ENCODE results near the gene CDH13. TPM values are rescaled to one million over a fixed set of nuclear protein-coding genes. Genes with fewer than 3 reads are reported as not detected.

Gene CDH13
- total and polyA plus RNA-seq, 2 experiments from 2014 or later: 1.6 to 4.4 TPM

- Histone ChIP-seq H4K20me1 (replicated peaks; ENCODE audit: insufficient read depth) (no peaks in the 10 kb centered on the region), H2AFZ (no peak overlapping the region), H3F3A (replicated peaks; ENCODE audit: low read depth) (no peaks in the 10 kb centered on the region), H3K4me3 (no peak overlapping the region), H3K4me1 (ENCODE audit: insufficient read depth) (no peaks in the 10 kb centered on the region), H3K36me3 (ENCODE audit: insufficient read depth) (no peaks in the 10 kb centered on the region), H3K27me3 (ENCODE audit: insufficient read depth) (no peaks in the 10 kb centered on the region), H3K79me2 (replicated peaks; ENCODE audit: insufficient read depth) (no peaks in the 10 kb centered on the region), H3K4me2 (no peak overlapping the region), H3K9me2 (ENCODE audit: insufficient read depth) (no peaks in the 10 kb centered on the region), H3K27ac (ENCODE audit: low read depth) (no peak overlapping the region)
- no peaks in the 10 kb centered on the region for H3K27me3 Mint-ChIP-seq (ENCODE audit: insufficient read depth, low read depth, poor library complexity)
- ATAC-seq (no peak), DNase-seq (ENCODE audit: low spot score) (no peak)
- no peaks in the 10 kb centered on the region for H3K4me1 Mint-ChIP-seq
- H3K9me3 Mint-ChIP-seq: no peaks in the 10 kb centered on the region
- H3K36me3 Mint-ChIP-seq (ENCODE audit: low read depth): no peaks in the 10 kb centered on the region
- TF ChIP-seq EZH2phosphoT487 (IDR thresholded peaks at IDR 0.05; ENCODE audit: unreplicated experiment) (no peak), ETS1 (IDR thresholded peaks at IDR 0.05) (no peak), NANOG (IDR thresholded peaks at IDR 0.05; ENCODE audit: borderline replicate concordance) (no peak), EZH2 (IDR thresholded peaks at IDR 0.05; ENCODE audit: low read depth, unreplicated experiment) (no peak), REST (IDR thresholded peaks at IDR 0.05; ENCODE audit: unreplicated experiment) (no peak), JUNB (IDR thresholded peaks at IDR 0.05; ENCODE audit: unreplicated experiment) (no peak), STAT1 (IDR thresholded peaks at IDR 0.05; ENCODE audit: unreplicated experiment) (no peak), ZNF331 (CRISPR knock-in tag; IDR thresholded peaks at IDR 0.05; ENCODE audit: low read depth) (no peak), POLR2AphosphoS5 (IDR thresholded peaks at IDR 0.05; ENCODE audit: low read depth) (no peak), CTCF (conservative IDR thresholded peaks at IDR 0.05; ENCODE audit: low read depth in 2 of 2) (no peak), CREB1 (CRISPR knock-in tag; IDR thresholded peaks at IDR 0.05; ENCODE audit: low read depth) (no peak), ZNF462 (CRISPR knock-in tag; IDR thresholded peaks at IDR 0.05) (no peak), ZNF114 (CRISPR knock-in tag; IDR thresholded peaks at IDR 0.05) (no peak)
- no peak overlapping the region for H3K27ac Mint-ChIP-seq
- H3K4me3 Mint-ChIP-seq: no peak overlapping the region
Measured at GRCh38 chr16:82895843-82896242, 269.1 kb downstream of the CDH13 start.

All from GM23338 (cell line).